ENCODE results near the gene CFAP97. TPM values are rescaled to one million over a fixed set of nuclear protein-coding genes. Genes with fewer than 3 reads are reported as not detected.

The CFAP97 gene
- total RNA-seq, 1 donor: 74.3 TPM

GRCh38 chr4:185235119-185235842, 31.5 kb upstream of the CFAP97 start:
- no peak overlapping the region for H3K4me3 ChIP-seq (ENCODE audit: low read depth, low read length)
- no peak for DNase-seq (ENCODE audit: low read depth)
- no peak for TF ChIP-seq CTCF (IDR thresholded peaks at IDR 0.05; ENCODE audit: insufficient read depth, low read length)

- no peak for TF ChIP-seq CTCF (IDR thresholded peaks at IDR 0.05; ENCODE audit: insufficient read depth, low read length)
- H3K4me3 ChIP-seq (ENCODE audit: low read depth, low read length): no peak overlapping the region
Observed at GRCh38 chr4:185232370-185232769, 28.6 kb upstream of the CFAP97 start.

GRCh38 chr4:185229021-185229818, 25.4 kb upstream of the CFAP97 start:
- no peak for DNase-seq (ENCODE audit: low read depth)
- no peak for TF ChIP-seq CTCF (IDR thresholded peaks at IDR 0.05; ENCODE audit: insufficient read depth, low read length)

More at GRCh38 chr4:185232370-185232769, 28.6 kb upstream of the CFAP97 start:
- no peak for DNase-seq (ENCODE audit: low read depth)

GRCh38 chr4:185227713-185228278, 24.0 kb upstream of the CFAP97 start:
- no peak for TF ChIP-seq CTCF (IDR thresholded peaks at IDR 0.05; ENCODE audit: insufficient read depth, low read length)
- H3K4me3 ChIP-seq (ENCODE audit: low read depth, low read length): no peak overlapping the region
- no peak for DNase-seq (ENCODE audit: low read depth)

More at GRCh38 chr4:185229021-185229818, 25.4 kb upstream of the CFAP97 start:
- H3K4me3 ChIP-seq (ENCODE audit: low read depth, low read length): no peak overlapping the region

- H3K4me3 ChIP-seq (ENCODE audit: low read depth, low read length): no peak overlapping the region
- peak; percentile 36 for TF ChIP-seq CTCF (IDR thresholded peaks at IDR 0.05; ENCODE audit: insufficient read depth, low read length)
- no peak for DNase-seq (ENCODE audit: low read depth)
Observed at GRCh38 chr4:185227131-185227551, 23.3 kb upstream of the CFAP97 start.

GRCh38 chr4:185225940-185226339, 22.1 kb upstream of the CFAP97 start:
- TF ChIP-seq CTCF (IDR thresholded peaks at IDR 0.05; ENCODE audit: insufficient read depth, low read length): no peak
- DNase-seq (ENCODE audit: low read depth): no peak
- no peak overlapping the region for H3K4me3 ChIP-seq (ENCODE audit: low read depth, low read length)

All from fibroblast of the aortic adventitia (primary cell).